Measurements from ENCODE around the gene LMNTD1. TPM values are rescaled to one million over a fixed set of nuclear protein-coding genes. Genes with fewer than 3 reads are reported as not detected.
"Not testable (repeated sequence)": the region's sequence is repeated elsewhere in the genome, so short reads cannot be mapped to it uniquely, and the experiment has no call there.

The LMNTD1 gene
- total and polyA plus RNA-seq, 11 donors, result 0.69 TPM; not detected in 10

DNA sequence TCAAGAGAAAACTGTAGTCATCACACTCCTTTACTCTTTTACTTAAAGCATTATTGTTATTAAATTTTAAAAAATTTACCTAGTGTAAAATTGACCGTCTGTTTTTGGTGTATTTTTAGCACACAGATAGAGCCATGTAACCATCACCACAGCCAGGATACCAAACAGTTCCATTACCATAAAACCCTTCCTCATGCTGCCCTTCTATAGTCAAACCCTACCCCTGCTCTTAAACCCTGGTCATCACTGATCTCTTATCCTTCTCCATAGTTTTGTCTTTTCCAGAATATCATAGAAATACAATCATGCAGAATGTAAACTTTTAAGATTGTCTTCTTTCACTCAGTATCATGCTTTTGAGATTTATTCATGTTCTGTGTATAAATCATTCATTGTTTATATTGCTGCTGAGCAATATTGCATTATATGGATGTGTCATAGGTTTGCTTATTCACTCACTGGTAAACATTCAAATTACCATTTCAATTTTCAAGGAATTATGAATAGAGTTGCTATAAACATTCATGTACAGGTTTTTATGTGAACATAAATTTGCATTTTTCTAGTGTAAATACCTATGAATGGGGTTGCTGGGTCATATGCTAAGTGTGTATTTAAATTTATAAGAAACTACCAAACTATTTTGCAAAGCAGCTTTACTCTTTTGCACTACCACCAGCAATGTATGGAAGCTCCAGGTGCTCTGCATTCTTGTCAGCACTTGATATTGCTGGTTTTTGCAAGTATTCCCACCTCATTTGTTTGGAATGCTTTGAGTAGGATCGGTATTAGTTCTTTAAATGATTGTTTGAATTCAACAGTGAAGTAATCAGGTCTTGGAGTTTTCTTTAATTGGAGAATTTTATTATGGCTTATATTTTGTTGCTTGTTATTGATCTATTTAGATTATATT is 125.5 kb downstream of the LMNTD1 start:
- ATAC-seq, result no peak
- intact Hi-C loops (cut with DNase I), result no loop called here
- DNase-seq, result no peak
- Histone ChIP-seq H3K36me3 (no peaks in the 10 kb centered on the region), H3K27ac (no peak overlapping the region), H3K9me3 (no peaks in the 10 kb centered on the region), H3K4me1 (peaks cover 0 to 11% (median 0%) of the 10 kb centered on the region in 12 donors), H3K27me3 (no peaks in the 10 kb centered on the region), H3K4me3 (no peak overlapping the region)
- no peak for TF ChIP-seq POLR2A (IDR thresholded peaks at IDR 0.05)
- TF ChIP-seq, protein P1, sequence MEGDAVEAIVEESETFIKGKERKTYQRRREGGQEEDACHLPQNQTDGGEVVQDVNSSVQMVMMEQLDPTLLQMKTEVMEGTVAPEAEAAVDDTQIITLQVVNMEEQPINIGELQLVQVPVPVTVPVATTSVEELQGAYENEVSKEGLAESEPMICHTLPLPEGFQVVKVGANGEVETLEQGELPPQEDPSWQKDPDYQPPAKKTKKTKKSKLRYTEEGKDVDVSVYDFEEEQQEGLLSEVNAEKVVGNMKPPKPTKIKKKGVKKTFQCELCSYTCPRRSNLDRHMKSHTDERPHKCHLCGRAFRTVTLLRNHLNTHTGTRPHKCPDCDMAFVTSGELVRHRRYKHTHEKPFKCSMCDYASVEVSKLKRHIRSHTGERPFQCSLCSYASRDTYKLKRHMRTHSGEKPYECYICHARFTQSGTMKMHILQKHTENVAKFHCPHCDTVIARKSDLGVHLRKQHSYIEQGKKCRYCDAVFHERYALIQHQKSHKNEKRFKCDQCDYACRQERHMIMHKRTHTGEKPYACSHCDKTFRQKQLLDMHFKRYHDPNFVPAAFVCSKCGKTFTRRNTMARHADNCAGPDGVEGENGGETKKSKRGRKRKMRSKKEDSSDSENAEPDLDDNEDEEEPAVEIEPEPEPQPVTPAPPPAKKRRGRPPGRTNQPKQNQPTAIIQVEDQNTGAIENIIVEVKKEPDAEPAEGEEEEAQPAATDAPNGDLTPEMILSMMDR (IDR thresholded peaks at IDR 0.05), result no peak
- 55 to 64% (median 60%) methylated on average over 2 of the region's 2 CpGs for WGBS, 4 donors

DNA sequence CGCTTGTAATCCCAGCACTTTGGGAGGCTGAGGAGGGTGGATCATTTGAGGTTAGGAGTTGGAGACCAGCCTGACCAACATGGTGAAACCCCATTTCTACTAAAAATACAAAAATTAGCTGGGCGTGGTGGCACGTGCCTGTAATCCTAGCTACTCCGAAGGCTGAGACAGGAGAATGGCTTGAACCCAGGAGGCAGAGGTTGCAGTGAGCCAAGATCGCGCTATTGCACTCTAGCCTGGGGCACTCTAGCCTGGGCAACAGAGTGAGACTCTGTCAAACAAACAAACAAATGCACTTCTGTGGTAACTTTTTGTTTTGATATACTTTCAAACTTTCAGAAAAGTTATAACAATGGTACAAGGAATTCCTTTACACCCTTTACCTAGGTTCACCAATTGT is 126.3 kb downstream of the LMNTD1 start:
- H3K36me3 ChIP-seq; H3K9me3 ChIP-seq; H3K27ac ChIP-seq; H3K27me3 ChIP-seq; ATAC-seq; DNase-seq; H3K4me3 ChIP-seq; intact Hi-C loops (cut with DNase I): not testable (repeated sequence)
- peaks cover 0 to 11% (median 0%) of the 10 kb centered on the region in 12 donors for H3K4me1 ChIP-seq
- 94 to 96% (median 95%) methylated on average over 6 of the region's 6 CpGs for WGBS, 4 donors
